ENCODE results near the gene PODNL1.

DNA sequence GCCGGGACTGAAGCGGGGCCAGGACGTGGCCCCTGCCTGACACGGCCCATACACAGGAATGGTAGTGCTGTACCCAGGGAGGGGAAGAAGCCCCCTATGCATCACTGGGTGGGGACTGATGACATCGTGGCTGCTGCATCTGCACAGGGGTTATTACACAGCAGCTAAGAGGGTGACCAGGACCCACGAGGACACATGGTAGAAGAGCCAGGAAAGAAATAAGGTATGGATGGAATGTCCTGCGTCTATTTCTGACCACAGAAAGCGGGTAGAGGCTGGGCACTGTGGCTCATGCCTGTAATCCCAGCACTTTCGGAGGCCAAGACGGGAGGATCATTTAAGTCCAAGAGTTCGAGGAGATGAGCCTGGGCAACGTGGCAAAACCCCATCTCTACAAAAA lies 38.2 kb upstream of the PODNL1 start:
- TF ChIP-seq, protein P1, sequence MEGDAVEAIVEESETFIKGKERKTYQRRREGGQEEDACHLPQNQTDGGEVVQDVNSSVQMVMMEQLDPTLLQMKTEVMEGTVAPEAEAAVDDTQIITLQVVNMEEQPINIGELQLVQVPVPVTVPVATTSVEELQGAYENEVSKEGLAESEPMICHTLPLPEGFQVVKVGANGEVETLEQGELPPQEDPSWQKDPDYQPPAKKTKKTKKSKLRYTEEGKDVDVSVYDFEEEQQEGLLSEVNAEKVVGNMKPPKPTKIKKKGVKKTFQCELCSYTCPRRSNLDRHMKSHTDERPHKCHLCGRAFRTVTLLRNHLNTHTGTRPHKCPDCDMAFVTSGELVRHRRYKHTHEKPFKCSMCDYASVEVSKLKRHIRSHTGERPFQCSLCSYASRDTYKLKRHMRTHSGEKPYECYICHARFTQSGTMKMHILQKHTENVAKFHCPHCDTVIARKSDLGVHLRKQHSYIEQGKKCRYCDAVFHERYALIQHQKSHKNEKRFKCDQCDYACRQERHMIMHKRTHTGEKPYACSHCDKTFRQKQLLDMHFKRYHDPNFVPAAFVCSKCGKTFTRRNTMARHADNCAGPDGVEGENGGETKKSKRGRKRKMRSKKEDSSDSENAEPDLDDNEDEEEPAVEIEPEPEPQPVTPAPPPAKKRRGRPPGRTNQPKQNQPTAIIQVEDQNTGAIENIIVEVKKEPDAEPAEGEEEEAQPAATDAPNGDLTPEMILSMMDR (IDR thresholded peaks at IDR 0.05; ENCODE audit: low read depth, low read length, poor library complexity, severe bottlenecking) = no peak
- no peak for TF ChIP-seq EZH2phosphoT487 (IDR thresholded peaks at IDR 0.05; ENCODE audit: borderline replicate concordance, low read length)
